WTC11 (cell line): Measurements from ENCODE around the gene SYCP2.

Experiments used
- FOXP4 ChIP-seq: sonication (generic); formaldehyde crosslinking; IDR thresholded peaks from 2 replicates; pipeline ENCODE4 v1.8.0; 2022; ENCODE audit warnings: mild to moderate bottlenecking, missing genetic modification reagents
- KAT7 ChIP-seq: sonication (generic); formaldehyde crosslinking; IDR thresholded peaks from 2 replicates; pipeline ENCODE4 v1.8.1; 2023; ENCODE audit warnings: missing genetic modification reagents, mild to moderate bottlenecking, borderline replicate concordance
- MAX ChIP-seq: sonication (generic); formaldehyde crosslinking; IDR thresholded peaks from 2 replicates; pipeline ENCODE4 v1.8.0; 2022; ENCODE audit warnings: mild to moderate bottlenecking, missing genetic modification reagents
- TF ChIP-seq, protein P1 (sequence below): fragments of 200-600 bp; IDR thresholded peaks from 2 replicates; pipeline ENCODE4 v1.8.0; 2022; ENCODE audit warnings: antibody characterized with exemption
- TF ChIP-seq, protein P2 (sequence below): sonication (generic); formaldehyde crosslinking; conservative IDR thresholded peaks from 2 replicates; pipeline ENCODE4 v1.8.1; 2022; ENCODE audit warnings: mild to moderate bottlenecking, missing genetic modification reagents

DNA sequence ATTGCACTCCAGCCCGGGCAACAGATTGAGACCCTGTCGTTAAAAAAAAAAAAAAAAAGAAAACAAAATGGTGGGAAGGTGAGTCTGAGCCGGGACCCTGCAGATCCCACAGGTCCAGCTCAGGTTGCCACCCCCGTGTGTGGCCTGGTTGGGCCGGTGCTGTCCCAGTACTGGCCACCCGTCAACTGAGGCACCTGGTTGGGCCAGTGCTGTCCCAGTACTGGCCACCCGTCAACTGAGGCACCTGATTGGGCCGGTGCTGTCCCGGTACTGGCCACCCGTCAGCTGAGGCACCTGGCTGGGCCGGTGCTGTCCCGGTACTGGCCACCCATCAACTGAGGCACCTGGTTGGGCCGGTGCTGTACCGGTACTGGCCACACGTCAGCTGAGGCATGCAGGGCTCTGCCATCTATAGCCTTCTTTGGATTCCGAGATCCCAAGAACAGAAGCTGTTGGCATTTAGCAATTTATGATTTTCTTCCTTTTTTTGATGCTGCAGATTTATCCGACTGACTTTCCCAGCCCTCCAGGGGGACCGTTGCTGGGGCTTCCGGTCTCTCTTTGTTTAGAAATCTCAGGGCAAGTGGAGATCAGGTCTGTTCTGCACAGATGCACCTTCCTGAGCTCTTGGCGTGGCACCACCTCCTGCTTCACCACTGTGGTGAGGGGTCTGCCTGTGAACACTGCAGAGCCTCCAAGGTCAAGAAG is 113.8 kb downstream of the SYCP2 start:
- TF ChIP-seq KAT7 (CRISPR knock-in tag) (no peak), FOXP4 (CRISPR knock-in tag) (no peak), MAX (no peak)
- TF ChIP-seq, protein P1, sequence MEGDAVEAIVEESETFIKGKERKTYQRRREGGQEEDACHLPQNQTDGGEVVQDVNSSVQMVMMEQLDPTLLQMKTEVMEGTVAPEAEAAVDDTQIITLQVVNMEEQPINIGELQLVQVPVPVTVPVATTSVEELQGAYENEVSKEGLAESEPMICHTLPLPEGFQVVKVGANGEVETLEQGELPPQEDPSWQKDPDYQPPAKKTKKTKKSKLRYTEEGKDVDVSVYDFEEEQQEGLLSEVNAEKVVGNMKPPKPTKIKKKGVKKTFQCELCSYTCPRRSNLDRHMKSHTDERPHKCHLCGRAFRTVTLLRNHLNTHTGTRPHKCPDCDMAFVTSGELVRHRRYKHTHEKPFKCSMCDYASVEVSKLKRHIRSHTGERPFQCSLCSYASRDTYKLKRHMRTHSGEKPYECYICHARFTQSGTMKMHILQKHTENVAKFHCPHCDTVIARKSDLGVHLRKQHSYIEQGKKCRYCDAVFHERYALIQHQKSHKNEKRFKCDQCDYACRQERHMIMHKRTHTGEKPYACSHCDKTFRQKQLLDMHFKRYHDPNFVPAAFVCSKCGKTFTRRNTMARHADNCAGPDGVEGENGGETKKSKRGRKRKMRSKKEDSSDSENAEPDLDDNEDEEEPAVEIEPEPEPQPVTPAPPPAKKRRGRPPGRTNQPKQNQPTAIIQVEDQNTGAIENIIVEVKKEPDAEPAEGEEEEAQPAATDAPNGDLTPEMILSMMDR: no peak
- TF ChIP-seq, protein P2, sequence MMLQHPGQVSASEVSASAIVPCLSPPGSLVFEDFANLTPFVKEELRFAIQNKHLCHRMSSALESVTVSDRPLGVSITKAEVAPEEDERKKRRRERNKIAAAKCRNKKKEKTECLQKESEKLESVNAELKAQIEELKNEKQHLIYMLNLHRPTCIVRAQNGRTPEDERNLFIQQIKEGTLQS: no peak
